Adrenal gland (tissue), 12 donors: Measurements from ENCODE around the gene LYG1. TPM values are rescaled to one million over a fixed set of nuclear protein-coding genes. Genes with fewer than 3 reads are reported as not detected.

ENCODE experiments used
- DNase-seq, 7 donors: peaks; one replicate each; pipeline ENCODE4 v3.0.0-alpha.2; 2019 to 2020
- H3K27ac ChIP-seq, 5 donors: fragments of 200-600 bp; sonication (generic) in 4 of 5; 1 replicate in 3 of 5; 2 replicates in 2 of 5; pipeline versions ENCODE4 v1.5.1 to v1.8.0; 2016 to 2020; ENCODE audit warnings: mild to moderate bottlenecking in 1 of 5
- H3K27me3 ChIP-seq: fragments of 200-600 bp; 2 replicates; pipeline ENCODE4 v1.8.0; 2021
- H3K36me3 ChIP-seq, 2 donors: fragments of 200-600 bp; replicated peaks in 1 of 2; 1 replicate in 1 of 2; 2 replicates in 1 of 2; pipeline versions ENCODE4 v1.5.1 to v1.8.0; 2018 to 2022
- H3K4me1 ChIP-seq, 2 donors: fragments of 200-600 bp; replicated peaks in 1 of 2; 1 replicate in 1 of 2; 2 replicates in 1 of 2; pipeline versions ENCODE4 v1.5.1 to v1.8.0; 2018 to 2021
- H3K4me3 ChIP-seq, 4 donors: fragments of 200-600 bp; sonication (generic) in 3 of 4; one replicate each; pipeline ENCODE4 v1.5.1; 2016 to 2018
- H3K9me3 ChIP-seq, 3 donors: fragments of 200-600 bp; sonication (generic) in 1 of 3; replicated peaks in 1 of 3; 1 replicate in 2 of 3; 2 replicates in 1 of 3; pipeline versions ENCODE4 v1.5.1 to v1.8.0; 2016 to 2021
- POLR2A ChIP-seq, 2 donors: fragments of 450-650 bp; IDR thresholded peaks; one replicate each; pipeline ENCODE4 v1.6.1; 2017; ENCODE audit warnings: antibody characterized with exemption in 2 of 2, mild to moderate bottlenecking in 2 of 2, moderate library complexity in 1 of 2
- WGBS, 4 donors: extraction: QIAGEN DNeasy Blood & Tissue Kit in 2 of 4; methylation state at CpG; one replicate each; pipeline versions ENCODE4 v1.1.5 to v1.1.7; 2013 to 2017; 5-methylcytosine and 5-hydroxymethylcytosine counted together
- intact Hi-C, 2 donors: fragments of 100-400 bp; cut with DNase I; formaldehyde crosslinking; loops; one replicate each; pipeline versions ENCODE4 v1.14.1 to v1.15.0; 2022 to 2023
- polyA plus RNA-seq, 3 donors: library from polyadenylated mRNA; stranded (reverse); fragments of 200-250 nt in 2 of 3; fragments of 350-450 nt in 1 of 3; fragmentation: Illumina TruSeq in 1 of 3; extraction: RNeasy Lipid Tissue Mini Kit (QIAGEN cat#74804) in 1 of 3; gene quantifications; one replicate each; pipeline ENCODE4 v1.2.3, GENCODE V29; 2013 to 2014
- total RNA-seq, 9 donors: library from RNA; depleted of rRNA in 4 of 9; stranded (reverse); fragments of >200 nt in 4 of 9; fragments of 120-200 nt in 1 of 9; fragmentation: NEBNext Ultra II Directional in 1 of 9; extraction: Animal tissue kit (Norgen Biotek cat#: 25700) in 1 of 9; gene quantifications; one replicate each; pipeline versions ENCODE4 v1.1.0 to v1.2.4, GENCODE V29; 2013 to 2023
- TF ChIP-seq, protein P1 (sequence below), 6 experiments: fragments of 450-650 bp in 4 of 6; fragments of 200-600 bp in 2 of 6; sonication (generic) in 1 of 6; IDR thresholded peaks; 1 replicate in 5 of 6; 2 replicates in 1 of 6; pipeline versions ENCODE4 v1.5.1 to v1.8.0; 2016 to 2021; ENCODE audit warnings: antibody characterized with exemption in 6 of 6, mild to moderate bottlenecking in 2 of 6, moderate library complexity in 1 of 6
- donor health status: healthy with polysubstance abuse.
- donor health status: Bipolar disorder and iron deficiency.
- donor health status: DM: yes; HTN: yes; CAD: no.
- donor health status: DM: no; HTN: no; CAD: no.
- donor health status: DM: no; HTN: no; CAD: no.
- donor health status: DM: yes; HTN: yes; CAD: no.

LYG1 gene
- total and polyA plus RNA-seq, 12 donors, result 0.29 to 10.8 (median 1.2) TPM; not detected in 3

GRCh38 chr2:99299580-99299979 is 1.4 kb downstream of the LYG1 start:
- H3K9me3 ChIP-seq, result no peaks in the 10 kb centered on the region
- intact Hi-C loops, result no loop called here
- no peak for DNase-seq
- H3K36me3 ChIP-seq, result no peaks in the 10 kb centered on the region
- no peak overlapping the region for H3K4me3 ChIP-seq
- H3K4me1 ChIP-seq, result no peaks in the 10 kb centered on the region
- H3K27ac ChIP-seq, result no peak overlapping the region
- WGBS, 4 donors, result 92 to 96% (median 94%) methylated on average over 7 of the region's 7 CpGs
- no peaks in the 10 kb centered on the region for H3K27me3 ChIP-seq
- no peak for TF ChIP-seq POLR2A (IDR thresholded peaks at IDR 0.05)
- TF ChIP-seq, protein P1, sequence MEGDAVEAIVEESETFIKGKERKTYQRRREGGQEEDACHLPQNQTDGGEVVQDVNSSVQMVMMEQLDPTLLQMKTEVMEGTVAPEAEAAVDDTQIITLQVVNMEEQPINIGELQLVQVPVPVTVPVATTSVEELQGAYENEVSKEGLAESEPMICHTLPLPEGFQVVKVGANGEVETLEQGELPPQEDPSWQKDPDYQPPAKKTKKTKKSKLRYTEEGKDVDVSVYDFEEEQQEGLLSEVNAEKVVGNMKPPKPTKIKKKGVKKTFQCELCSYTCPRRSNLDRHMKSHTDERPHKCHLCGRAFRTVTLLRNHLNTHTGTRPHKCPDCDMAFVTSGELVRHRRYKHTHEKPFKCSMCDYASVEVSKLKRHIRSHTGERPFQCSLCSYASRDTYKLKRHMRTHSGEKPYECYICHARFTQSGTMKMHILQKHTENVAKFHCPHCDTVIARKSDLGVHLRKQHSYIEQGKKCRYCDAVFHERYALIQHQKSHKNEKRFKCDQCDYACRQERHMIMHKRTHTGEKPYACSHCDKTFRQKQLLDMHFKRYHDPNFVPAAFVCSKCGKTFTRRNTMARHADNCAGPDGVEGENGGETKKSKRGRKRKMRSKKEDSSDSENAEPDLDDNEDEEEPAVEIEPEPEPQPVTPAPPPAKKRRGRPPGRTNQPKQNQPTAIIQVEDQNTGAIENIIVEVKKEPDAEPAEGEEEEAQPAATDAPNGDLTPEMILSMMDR (IDR thresholded peaks at IDR 0.05), result no peak

DNA sequence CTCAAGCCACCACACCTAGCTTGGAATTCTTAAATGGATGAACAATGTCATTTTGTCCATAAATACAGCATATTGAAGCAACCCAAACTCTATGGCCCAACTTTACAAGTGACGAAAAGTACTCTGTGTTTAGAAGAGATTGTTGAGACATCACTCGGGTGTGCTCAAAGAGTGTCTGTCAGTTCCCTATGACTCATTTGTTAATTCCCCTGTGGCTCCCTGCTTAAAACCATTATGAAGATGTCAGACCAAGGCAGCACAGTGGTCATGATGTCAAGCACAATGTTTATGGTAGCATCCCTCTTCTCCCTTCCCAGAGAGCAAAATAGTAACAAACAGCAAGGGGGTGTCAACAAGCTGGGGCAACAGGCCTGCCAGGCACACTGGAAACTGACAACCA is 3.0 kb downstream of the LYG1 start:
- Histone ChIP-seq H3K36me3 (no peaks in the 10 kb centered on the region), H3K27me3 (no peaks in the 10 kb centered on the region), H3K9me3 (no peaks in the 10 kb centered on the region), H3K4me1 (no peaks in the 10 kb centered on the region), H3K27ac (no peak overlapping the region), H3K4me3 (no peak overlapping the region)
- DNase-seq, result no peak
- intact Hi-C loops, result no loop called here
- WGBS, 4 donors, result 72 to 97% (median 90%) methylated on average over 2 of the region's 2 CpGs
- no peak for TF ChIP-seq POLR2A (IDR thresholded peaks at IDR 0.05)
- TF ChIP-seq, protein P1 (IDR thresholded peaks at IDR 0.05), result no peak

DNA sequence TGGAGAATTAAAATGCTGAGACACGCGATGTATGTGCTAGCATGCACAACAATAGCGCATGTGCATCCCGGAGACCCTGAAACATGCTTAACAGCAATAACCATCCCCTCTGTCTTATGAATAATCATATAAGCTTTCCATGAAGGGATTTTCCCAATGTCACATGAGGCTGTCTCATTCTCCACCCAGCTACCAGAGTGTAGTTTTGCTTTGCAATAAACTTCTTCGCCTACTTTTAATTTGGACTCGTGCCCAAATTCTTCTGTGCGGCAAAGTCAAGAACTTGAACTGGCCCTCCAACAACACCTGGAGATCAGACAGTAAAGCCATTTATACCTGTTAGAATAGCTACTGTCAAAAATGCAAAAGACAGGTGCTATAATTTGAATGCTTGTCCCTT is 15.5 kb downstream of the LYG1 start:
- WGBS, 4 donors, result 91 to 93% (median 92%) methylated on average over 7 of the region's 7 CpGs
- H3K4me3 ChIP-seq, result no peak overlapping the region
- H3K27ac ChIP-seq, result no peak overlapping the region
- H3K36me3 ChIP-seq, result no peaks in the 10 kb centered on the region
- H3K27me3 ChIP-seq, result no peaks in the 10 kb centered on the region
- intact Hi-C loops, result no loop called here
- no peaks in the 10 kb centered on the region for H3K4me1 ChIP-seq
- H3K9me3 ChIP-seq, result no peaks in the 10 kb centered on the region
- TF ChIP-seq, protein P1 (IDR thresholded peaks at IDR 0.05), result no peak
- TF ChIP-seq POLR2A (IDR thresholded peaks at IDR 0.05), result no peak
- DNase-seq, result no peak

- no peak overlapping the region for H3K27ac ChIP-seq
- no peaks in the 10 kb centered on the region for H3K27me3 ChIP-seq
- DNase-seq, result no peak
- intact Hi-C loops, result no loop called here
- H3K4me1 ChIP-seq, result no peaks in the 10 kb centered on the region
- H3K9me3 ChIP-seq, result no peaks in the 10 kb centered on the region
- H3K4me3 ChIP-seq, result no peak overlapping the region
- H3K36me3 ChIP-seq, result no peaks in the 10 kb centered on the region
- TF ChIP-seq, protein P1 (IDR thresholded peaks at IDR 0.05), result no peak
- no peak for TF ChIP-seq POLR2A (IDR thresholded peaks at IDR 0.05)
Observed at GRCh38 chr2:99279969-99280695, 20.9 kb downstream of the LYG1 start.
